H1 (cell line): ENCODE data around the gene TNS4. TPM values are rescaled to one million over a fixed set of nuclear protein-coding genes. Genes with fewer than 3 reads are reported as not detected.

Experiments
- EP300 ChIP-seq, 2 experiments: IDR thresholded peaks; 1 replicate in 1 of 2; 2 replicates in 1 of 2; pipeline ENCODE4 v1.6.1; 2011 to 2012; ENCODE audit warnings: low read depth in 2 of 2, low read length in 2 of 2, mild to moderate bottlenecking in 2 of 2, borderline replicate concordance in 1 of 2, inconsistent platforms in 1 of 2, moderate library complexity in 1 of 2
- GABPA ChIP-seq: IDR thresholded peaks from 2 replicates; pipeline ENCODE4 v1.6.1; 2011; ENCODE audit warnings: mild to moderate bottlenecking, low read length, moderate library complexity, borderline replicate concordance; ENCODE audit not compliant: insufficient read depth
- JUND ChIP-seq: IDR thresholded peaks from 2 replicates; pipeline ENCODE4 v1.6.1; 2011; ENCODE audit warnings: mild to moderate bottlenecking, improper control_type of control experiment, low read length
- SUZ12 ChIP-seq: fragments of 200-600 bp; sonication (generic); IDR thresholded peaks from 2 replicates; pipeline ENCODE4 v1.6.1; 2012; ENCODE audit warnings: mild to moderate bottlenecking, inconsistent platforms, low read length, moderate library complexity, mixed read lengths
- polyA plus RNA-seq, 7 experiments: library from polyadenylated mRNA; depleted of rRNA in 3 of 7; stranded (reverse) in 5 of 7; unstranded in 2 of 7; fragments of >200 nt in 5 of 7; fragments of 200-250 nt in 2 of 7; gene quantifications; 1 replicate in 5 of 7; 2 replicates in 1 of 7; 4 replicates in 1 of 7; pipeline versions ENCODE4 v1.2.1 to v1.2.3, GENCODE V29; 2011 to 2013; ENCODE audit warnings: missing spikeins in 2 of 7, mixed read lengths in 2 of 7
- total RNA-seq: library from RNA; stranded (reverse); fragmentation: NEBNext Ultra II Directional; extraction: Animal tissue kit (Norgen Biotek cat#: 25700); gene quantifications from 2 replicates; pipeline ENCODE4 v1.2.1, GENCODE V29; 2021

Gene TNS4
- total and polyA plus RNA-seq, 2 of the 8 experiments (the other 6 are each of a cell fraction or from before 2014, with no cell fraction given): 0.20 to 0.21 TPM

DNA sequence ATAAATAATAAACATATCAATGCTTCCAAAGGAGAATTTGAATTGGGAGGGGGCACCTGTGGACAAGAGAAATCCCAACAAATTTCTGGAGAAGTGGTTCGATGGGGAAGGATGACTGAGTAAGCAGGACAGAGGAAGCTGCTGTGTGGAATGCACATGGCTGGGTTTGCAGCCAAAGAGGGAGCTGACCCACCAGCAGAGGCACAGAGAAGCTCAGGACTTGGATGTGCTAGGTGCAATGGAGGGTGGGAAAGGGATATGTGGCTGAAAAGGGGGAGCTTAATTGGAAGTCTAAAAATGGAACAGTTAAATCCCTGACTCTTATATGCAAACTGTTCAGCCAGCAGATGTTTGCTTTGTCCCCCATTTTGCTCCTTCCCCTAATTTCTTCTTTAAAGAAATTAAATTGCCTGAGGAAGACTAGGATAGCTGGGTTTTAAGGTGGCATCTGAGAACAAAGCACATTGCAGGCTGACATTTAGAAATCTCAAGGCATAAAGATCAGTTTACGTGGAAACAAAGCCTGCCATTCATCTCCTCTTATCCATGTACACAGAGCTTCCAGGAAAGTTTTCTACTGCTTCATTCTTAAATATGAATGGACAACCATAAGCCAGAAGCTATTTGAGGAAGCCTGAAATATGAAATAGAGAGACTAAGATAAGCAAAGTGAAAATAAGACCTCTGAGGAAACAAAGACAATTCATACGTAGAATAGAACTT lies 23.0 kb upstream of the TNS4 start (continued):
- no peak for TF ChIP-seq GABPA
- TF ChIP-seq SUZ12: no peak
- no peak for TF ChIP-seq JUND
- no peak for TF ChIP-seq EP300 (IDR thresholded peaks at IDR 0.05; ENCODE audit: borderline replicate concordance in 1 of 2, low read depth in 2 of 2, low read length in 2 of 2)
